Endothelial cell (in vitro differentiated cells): ENCODE measurements around the gene GALNT18. TPM values are rescaled to one million over a fixed set of nuclear protein-coding genes. Genes with fewer than 3 reads are reported as not detected.

Experiments
- DNase-seq: peaks from one replicate; pipeline ENCODE4 v3.0.0; 2021; ENCODE audit warnings: low spot score
- H3K27ac Mint-ChIP-seq: one replicate; pipeline ENCODE4 v1.8.0; 2021; ENCODE audit warnings: mixed read lengths, inconsistent platforms; ENCODE audit not compliant: unreplicated experiment
- H3K27me3 Mint-ChIP-seq: one replicate; pipeline ENCODE4 v1.8.0; 2021; ENCODE audit warnings: mild to moderate bottlenecking, moderate library complexity, mixed read lengths, inconsistent platforms; ENCODE audit not compliant: unreplicated experiment
- H3K36me3 Mint-ChIP-seq: one replicate; pipeline ENCODE4 v1.8.0; 2021; ENCODE audit warnings: mild to moderate bottlenecking, low read depth, mixed read lengths, inconsistent platforms; ENCODE audit not compliant: unreplicated experiment
- H3K4me1 Mint-ChIP-seq: one replicate; pipeline ENCODE4 v1.8.0; 2021; ENCODE audit warnings: mild to moderate bottlenecking, mixed read lengths, inconsistent platforms; ENCODE audit not compliant: unreplicated experiment
- H3K4me3 Mint-ChIP-seq: one replicate; pipeline ENCODE4 v1.8.0; 2021; ENCODE audit warnings: mild to moderate bottlenecking, mixed read lengths, inconsistent platforms; ENCODE audit not compliant: unreplicated experiment
- H3K9me3 Mint-ChIP-seq: one replicate; pipeline ENCODE4 v1.8.0; 2021; ENCODE audit warnings: mixed read lengths, inconsistent platforms; ENCODE audit not compliant: unreplicated experiment
- CTCF ChIP-seq: fragments of 200-600 bp; sonication (generic); IDR thresholded peaks from one replicate; pipeline ENCODE4 v1.5.0; 2021; ENCODE audit warnings: antibody characterized with exemption; ENCODE audit not compliant: unreplicated experiment
- total RNA-seq: library from RNA; stranded (reverse); fragmentation: NEBNext Ultra II Directional; extraction: Animal tissue kit (Norgen Biotek cat#: 25700); gene quantifications from one replicate; pipeline ENCODE4 v1.2.1, GENCODE V29; 2021; ENCODE audit not compliant: unreplicated experiment

GALNT18 gene
- total RNA-seq, 1 donor from 2014 or later, result 87.6 TPM

GRCh38 chr11:11372461-11372860 lies 249.3 kb downstream of the GALNT18 start:
- no peak overlapping the region for H3K27ac Mint-ChIP-seq
- peaks cover 9% of the 10 kb centered on the region for H3K27me3 Mint-ChIP-seq
- peaks cover 83% of the 10 kb centered on the region for H3K36me3 Mint-ChIP-seq
- H3K9me3 Mint-ChIP-seq, result no peaks in the 10 kb centered on the region
- DNase-seq, result no peak
- no peak for TF ChIP-seq CTCF
- peak overlapping the region; percentile 39 for H3K4me3 Mint-ChIP-seq
- H3K4me1 Mint-ChIP-seq, result no peaks in the 10 kb centered on the region

GRCh38 chr11:11370962-11371303 lies 250.9 kb downstream of the GALNT18 start:
- no peaks in the 10 kb centered on the region for H3K9me3 Mint-ChIP-seq
- no peak for TF ChIP-seq CTCF
- H3K4me3 Mint-ChIP-seq, result no peak overlapping the region
- no peaks in the 10 kb centered on the region for H3K4me1 Mint-ChIP-seq
- peaks cover 7% of the 10 kb centered on the region for H3K27me3 Mint-ChIP-seq
- peaks cover 76% of the 10 kb centered on the region for H3K36me3 Mint-ChIP-seq
- H3K27ac Mint-ChIP-seq, result no peak overlapping the region
- no peak for DNase-seq

GRCh38 chr11:11370255-11370961 lies 251.4 kb downstream of the GALNT18 start:
- TF ChIP-seq CTCF, result no peak
- no peak overlapping the region for H3K4me3 Mint-ChIP-seq
- H3K27ac Mint-ChIP-seq, result no peak overlapping the region
- peaks cover 7% of the 10 kb centered on the region for H3K27me3 Mint-ChIP-seq
- H3K9me3 Mint-ChIP-seq, result no peaks in the 10 kb centered on the region
- H3K4me1 Mint-ChIP-seq, result no peaks in the 10 kb centered on the region
- H3K36me3 Mint-ChIP-seq, result peaks cover 73% of the 10 kb centered on the region
- DNase-seq, result no peak

GRCh38 chr11:11366793-11367192 lies 255.0 kb downstream of the GALNT18 start:
- DNase-seq, result no peak
- Mint-ChIP-seq H3K36me3 (peaks cover 53% of the 10 kb centered on the region), H3K4me3 (peak overlapping the region; percentile 39)

More at GRCh38 chr11:11366793-11367192, 255.0 kb downstream of the GALNT18 start:
- Mint-ChIP-seq H3K27me3 (peaks cover 3% of the 10 kb centered on the region), H3K27ac (no peak overlapping the region), H3K9me3 (no peaks in the 10 kb centered on the region), H3K4me1 (no peaks in the 10 kb centered on the region)
- no peak for TF ChIP-seq CTCF
